ENCODE data around the gene PEBP1.
A peak's percentile ranks its signal among the peaks of the same experiment; 100 is the strongest.

The PEBP1 gene

DNA sequence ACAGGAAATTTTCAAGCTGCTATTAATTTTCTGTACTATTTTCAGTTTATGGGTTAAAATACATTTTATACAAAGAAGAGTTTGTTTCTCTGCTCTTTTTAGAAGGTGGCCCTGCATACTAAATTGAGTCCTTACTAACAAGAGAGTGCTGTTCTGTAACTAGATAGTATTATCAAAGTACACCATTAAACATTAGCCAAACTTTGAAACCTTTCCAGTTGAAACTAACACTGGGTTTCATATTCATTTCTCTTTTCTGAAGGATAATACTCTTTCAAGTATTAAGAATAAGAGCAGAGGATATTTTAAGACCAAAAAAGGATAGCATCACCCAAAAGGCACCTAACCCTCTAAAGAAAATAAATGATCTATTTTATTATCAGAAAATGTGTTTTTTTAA is 47.2 kb downstream of the PEBP1 start:
- H3K4me3 ChIP-seq (replicated peaks; ENCODE audit: insufficient read depth, low read length), result no peak overlapping the region
- DNase-seq (ENCODE audit: low read depth in 1 of 2, low spot score in 1 of 2), result no peak

DNA sequence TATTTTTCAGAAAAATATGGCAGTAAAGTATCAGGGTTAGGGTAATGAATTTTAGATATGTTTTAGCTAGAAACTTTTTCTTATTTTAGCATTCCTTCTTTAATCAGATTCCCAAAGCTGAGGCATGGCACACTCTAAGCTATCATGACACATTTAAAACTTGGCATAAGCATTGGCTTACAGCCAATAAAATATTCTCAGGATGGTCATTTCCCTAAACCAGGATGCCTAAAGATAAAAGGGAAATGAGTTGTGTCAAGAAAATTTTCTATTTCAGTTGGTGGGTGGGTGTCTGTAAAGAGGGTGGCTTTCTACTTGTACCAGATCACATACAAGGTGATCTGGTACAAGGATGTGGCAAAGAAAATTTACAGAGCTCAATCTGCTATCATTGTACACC is 47.8 kb downstream of the PEBP1 start:
- TF ChIP-seq, protein P1, sequence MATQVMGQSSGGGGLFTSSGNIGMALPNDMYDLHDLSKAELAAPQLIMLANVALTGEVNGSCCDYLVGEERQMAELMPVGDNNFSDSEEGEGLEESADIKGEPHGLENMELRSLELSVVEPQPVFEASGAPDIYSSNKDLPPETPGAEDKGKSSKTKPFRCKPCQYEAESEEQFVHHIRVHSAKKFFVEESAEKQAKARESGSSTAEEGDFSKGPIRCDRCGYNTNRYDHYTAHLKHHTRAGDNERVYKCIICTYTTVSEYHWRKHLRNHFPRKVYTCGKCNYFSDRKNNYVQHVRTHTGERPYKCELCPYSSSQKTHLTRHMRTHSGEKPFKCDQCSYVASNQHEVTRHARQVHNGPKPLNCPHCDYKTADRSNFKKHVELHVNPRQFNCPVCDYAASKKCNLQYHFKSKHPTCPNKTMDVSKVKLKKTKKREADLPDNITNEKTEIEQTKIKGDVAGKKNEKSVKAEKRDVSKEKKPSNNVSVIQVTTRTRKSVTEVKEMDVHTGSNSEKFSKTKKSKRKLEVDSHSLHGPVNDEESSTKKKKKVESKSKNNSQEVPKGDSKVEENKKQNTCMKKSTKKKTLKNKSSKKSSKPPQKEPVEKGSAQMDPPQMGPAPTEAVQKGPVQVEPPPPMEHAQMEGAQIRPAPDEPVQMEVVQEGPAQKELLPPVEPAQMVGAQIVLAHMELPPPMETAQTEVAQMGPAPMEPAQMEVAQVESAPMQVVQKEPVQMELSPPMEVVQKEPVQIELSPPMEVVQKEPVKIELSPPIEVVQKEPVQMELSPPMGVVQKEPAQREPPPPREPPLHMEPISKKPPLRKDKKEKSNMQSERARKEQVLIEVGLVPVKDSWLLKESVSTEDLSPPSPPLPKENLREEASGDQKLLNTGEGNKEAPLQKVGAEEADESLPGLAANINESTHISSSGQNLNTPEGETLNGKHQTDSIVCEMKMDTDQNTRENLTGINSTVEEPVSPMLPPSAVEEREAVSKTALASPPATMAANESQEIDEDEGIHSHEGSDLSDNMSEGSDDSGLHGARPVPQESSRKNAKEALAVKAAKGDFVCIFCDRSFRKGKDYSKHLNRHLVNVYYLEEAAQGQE (IDR thresholded peaks at IDR 0.05; ENCODE audit: insufficient replicate concordance, low read depth), result no peak
- TF ChIP-seq POLR2AphosphoS5 (IDR thresholded peaks at IDR 0.05; ENCODE audit: low read depth) (no peak), GABPA (IDR thresholded peaks at IDR 0.05; ENCODE audit: low read depth) (no peak), SPI1 (IDR thresholded peaks at IDR 0.05; ENCODE audit: borderline replicate concordance, low read depth) (no peak)
- TF ChIP-seq, protein P2, sequence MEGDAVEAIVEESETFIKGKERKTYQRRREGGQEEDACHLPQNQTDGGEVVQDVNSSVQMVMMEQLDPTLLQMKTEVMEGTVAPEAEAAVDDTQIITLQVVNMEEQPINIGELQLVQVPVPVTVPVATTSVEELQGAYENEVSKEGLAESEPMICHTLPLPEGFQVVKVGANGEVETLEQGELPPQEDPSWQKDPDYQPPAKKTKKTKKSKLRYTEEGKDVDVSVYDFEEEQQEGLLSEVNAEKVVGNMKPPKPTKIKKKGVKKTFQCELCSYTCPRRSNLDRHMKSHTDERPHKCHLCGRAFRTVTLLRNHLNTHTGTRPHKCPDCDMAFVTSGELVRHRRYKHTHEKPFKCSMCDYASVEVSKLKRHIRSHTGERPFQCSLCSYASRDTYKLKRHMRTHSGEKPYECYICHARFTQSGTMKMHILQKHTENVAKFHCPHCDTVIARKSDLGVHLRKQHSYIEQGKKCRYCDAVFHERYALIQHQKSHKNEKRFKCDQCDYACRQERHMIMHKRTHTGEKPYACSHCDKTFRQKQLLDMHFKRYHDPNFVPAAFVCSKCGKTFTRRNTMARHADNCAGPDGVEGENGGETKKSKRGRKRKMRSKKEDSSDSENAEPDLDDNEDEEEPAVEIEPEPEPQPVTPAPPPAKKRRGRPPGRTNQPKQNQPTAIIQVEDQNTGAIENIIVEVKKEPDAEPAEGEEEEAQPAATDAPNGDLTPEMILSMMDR (IDR thresholded peaks at IDR 0.05; ENCODE audit: insufficient read depth, low read length), result no peak
- H3K27ac ChIP-seq (replicated peaks), result no peak overlapping the region
- DNase-seq (ENCODE audit: low read depth in 1 of 2, low spot score in 1 of 2), result no peak
- H3K27me3 ChIP-seq (ENCODE audit: insufficient read depth, poor library complexity, severe bottlenecking), result no peaks in the 10 kb centered on the region
- no peak overlapping the region for H3K4me3 ChIP-seq (replicated peaks; ENCODE audit: insufficient read depth, low read length)

More for the DNA sequence above, 47.2 kb downstream of the PEBP1 start:
- H3K27me3 ChIP-seq (ENCODE audit: insufficient read depth, poor library complexity, severe bottlenecking), result no peaks in the 10 kb centered on the region
- H3K27ac ChIP-seq (replicated peaks), result peak overlapping the region; percentile 41
- TF ChIP-seq POLR2AphosphoS5 (IDR thresholded peaks at IDR 0.05; ENCODE audit: low read depth), result no peak

DNA sequence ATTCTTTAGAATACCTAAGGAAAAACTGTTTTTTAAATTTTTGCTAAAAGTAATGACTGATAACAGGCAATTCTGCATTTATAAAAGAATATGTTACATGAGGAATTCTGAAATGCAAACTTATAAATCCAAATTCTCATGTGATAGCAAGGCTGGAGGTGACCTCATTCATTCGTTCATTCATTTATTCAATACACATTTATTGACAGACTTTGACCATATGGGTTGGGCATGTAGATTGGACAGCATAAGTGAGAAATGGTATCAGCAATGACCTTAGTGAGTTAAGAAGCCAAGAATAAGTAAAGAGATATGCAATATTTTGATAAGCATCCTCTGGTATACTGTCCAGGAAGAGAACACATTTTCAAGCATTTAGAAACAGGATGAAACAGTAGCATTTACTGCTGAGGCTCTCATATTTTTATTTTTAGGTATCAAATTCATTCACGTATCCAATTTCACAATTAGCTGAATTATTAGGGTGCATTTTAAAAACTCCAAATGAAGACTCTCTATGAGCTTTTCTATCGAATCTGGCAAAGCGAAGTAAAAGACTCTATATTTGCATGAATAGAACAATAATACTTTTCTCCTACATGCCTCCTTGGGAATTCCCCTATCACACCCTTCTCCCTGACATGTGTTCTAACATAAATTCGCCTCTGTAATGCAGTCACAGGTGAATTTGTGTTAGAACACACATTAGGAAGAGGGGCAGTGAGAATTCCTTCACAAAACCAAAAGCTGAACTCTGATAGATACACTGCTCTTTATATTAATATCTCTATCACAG is 49.9 kb downstream of the PEBP1 start:
- TF ChIP-seq, protein P2 (IDR thresholded peaks at IDR 0.05; ENCODE audit: insufficient read depth, low read length), result no peak
- TF ChIP-seq, protein P1 (IDR thresholded peaks at IDR 0.05; ENCODE audit: insufficient replicate concordance, low read depth), result no peak
- no peak for TF ChIP-seq GABPA (IDR thresholded peaks at IDR 0.05; ENCODE audit: low read depth)
- TF ChIP-seq SPI1 (IDR thresholded peaks at IDR 0.05; ENCODE audit: borderline replicate concordance, low read depth), result no peak
- no peak for TF ChIP-seq POLR2AphosphoS5 (IDR thresholded peaks at IDR 0.05; ENCODE audit: low read depth)
- Histone ChIP-seq H3K27me3 (ENCODE audit: insufficient read depth, poor library complexity, severe bottlenecking) (no peaks in the 10 kb centered on the region), H3K4me3 (replicated peaks; ENCODE audit: insufficient read depth, low read length) (no peak overlapping the region), H3K27ac (replicated peaks) (no peak overlapping the region)
- DNase-seq (ENCODE audit: low read depth in 1 of 2, low spot score in 1 of 2), result no peak

DNA sequence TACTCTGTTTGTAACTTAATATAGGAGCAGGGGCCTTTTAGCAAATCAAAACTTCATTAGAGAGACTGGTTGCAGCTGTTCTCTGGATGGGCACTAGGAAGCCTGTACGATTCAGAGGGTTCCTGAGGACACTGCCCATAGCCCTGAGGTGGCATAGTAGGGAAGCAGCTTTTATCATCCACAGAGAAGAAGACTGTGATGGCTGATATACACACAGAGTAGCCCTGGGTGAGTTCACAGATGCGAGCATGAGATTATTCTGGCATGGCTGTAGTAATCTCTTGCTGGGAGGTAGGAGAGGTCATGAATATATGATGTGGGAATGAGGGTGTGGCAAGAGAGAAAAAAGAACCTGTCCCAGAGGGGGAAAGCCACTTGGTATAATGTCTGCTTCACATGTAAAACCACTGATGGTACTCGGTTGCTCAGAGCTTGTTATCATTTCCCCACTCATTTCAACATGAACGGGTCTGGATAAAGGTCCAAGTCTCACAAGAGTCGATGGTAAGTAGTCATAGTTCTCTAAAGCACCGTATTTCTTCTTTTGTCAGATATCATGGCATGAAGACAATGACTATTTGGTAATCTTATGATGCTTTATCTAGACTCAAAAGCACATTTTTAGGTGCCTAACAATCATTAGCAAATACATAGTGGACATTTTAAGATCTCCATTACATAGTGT is 52.0 kb downstream of the PEBP1 start:
- no peak for DNase-seq (ENCODE audit: low read depth in 1 of 2, low spot score in 1 of 2)
- TF ChIP-seq, protein P1 (IDR thresholded peaks at IDR 0.05; ENCODE audit: insufficient replicate concordance, low read depth), result no peak
- TF ChIP-seq SPI1 (IDR thresholded peaks at IDR 0.05; ENCODE audit: borderline replicate concordance, low read depth) (no peak), POLR2AphosphoS5 (IDR thresholded peaks at IDR 0.05; ENCODE audit: low read depth) (no peak), GABPA (IDR thresholded peaks at IDR 0.05; ENCODE audit: low read depth) (no peak)
- TF ChIP-seq, protein P2 (IDR thresholded peaks at IDR 0.05; ENCODE audit: insufficient read depth, low read length), result no peak
- no peak overlapping the region for H3K27ac ChIP-seq (replicated peaks)
- H3K4me3 ChIP-seq (replicated peaks; ENCODE audit: insufficient read depth, low read length), result no peak overlapping the region
- H3K27me3 ChIP-seq (ENCODE audit: insufficient read depth, poor library complexity, severe bottlenecking), result no peaks in the 10 kb centered on the region

All from HL-60 (cell line).